Stimulated activated CD4-positive, alpha-beta T cell treated with anti-CD3 and anti-CD28 coated beads, Interleukin-15, amount 100 ng/mL, for 24 hours (primary cell): Measurements from ENCODE around the gene SLC12A6.
"Not testable (repeated sequence)": the region's sequence is repeated elsewhere in the genome, so short reads cannot be mapped to it uniquely, and the experiment has no call there.

Experiments
- DNase-seq: peaks from one replicate; pipeline ENCODE4 v3.0.0-alpha.2; 2020

Gene SLC12A6

GRCh38 chr15:34355241-34355640 lies 17.7 kb upstream of the SLC12A6 start:
- DNase-seq = no peak

- DNase-seq = no peak
Observed at GRCh38 chr15:34354286-34354685, 16.7 kb upstream of the SLC12A6 start.

- DNase-seq = no peak
Observed at GRCh38 chr15:34353627-34354026, 16.0 kb upstream of the SLC12A6 start.

GRCh38 chr15:34352996-34353395 lies 15.4 kb upstream of the SLC12A6 start:
- not testable (repeated sequence) for DNase-seq

GRCh38 chr15:34349769-34350168 lies 12.2 kb upstream of the SLC12A6 start:
- DNase-seq = no peak

GRCh38 chr15:34348735-34349300 lies 11.2 kb upstream of the SLC12A6 start:
- no peak for DNase-seq

- DNase-seq = no peak
Observed at GRCh38 chr15:34347951-34348638, 10.5 kb upstream of the SLC12A6 start.

GRCh38 chr15:34342737-34343575 lies 5.4 kb upstream of the SLC12A6 start, which contains the start of the genes NOP10 and NUTM1:
Gene NOP10 (minus strand): TSS chr15:34343136. CDS start chr15:34343073, 63 bp downstream.
Gene NUTM1 (plus strand): TSS chr15:34343315. CDS start chr15:34343697, 382 bp downstream.
- DNase-seq = peak; percentile 97

- DNase-seq = not testable (repeated sequence)
Observed at GRCh38 chr15:34342213-34342736, 4.7 kb upstream of the SLC12A6 start.

GRCh38 chr15:34341381-34342212 lies 4.0 kb upstream of the SLC12A6 start:
- no peak for DNase-seq

- DNase-seq = no peak
Observed at GRCh38 chr15:34339946-34340345, 2.4 kb upstream of the SLC12A6 start.

GRCh38 chr15:34338347-34338746 lies 766 bp upstream of the SLC12A6 start:
- DNase-seq = no peak

GRCh38 chr15:34336991-34337556 lies 507 bp downstream of the SLC12A6 start:
- DNase-seq = peak; percentile 33

- DNase-seq = peak; percentile 18
Observed at GRCh38 chr15:34336231-34336990, 1.2 kb downstream of the SLC12A6 start.

- DNase-seq = peak; percentile 16
Observed at GRCh38 chr15:34335176-34336032, 2.2 kb downstream of the SLC12A6 start.

GRCh38 chr15:34334672-34335071 lies 2.9 kb downstream of the SLC12A6 start:
- no peak for DNase-seq

GRCh38 chr15:34332553-34333120 lies 4.9 kb downstream of the SLC12A6 start:
- DNase-seq = no peak

- DNase-seq = no peak
Observed at GRCh38 chr15:34331809-34332208, 5.8 kb downstream of the SLC12A6 start.

GRCh38 chr15:34330279-34330678 lies 7.3 kb downstream of the SLC12A6 start:
- DNase-seq = no peak

- no peak for DNase-seq
Observed at GRCh38 chr15:34329006-34329405, 8.6 kb downstream of the SLC12A6 start.
